GM19328 (cell line): ENCODE data around the gene SLC17A3.

Source experiments
- ATAC-seq: cut with Tn5 transposase; IDR thresholded peaks from one replicate; pipeline ENCODE4 v1.9.1; 2021; ENCODE audit warnings: mild to moderate bottlenecking, moderate library complexity; ENCODE audit not compliant: unreplicated experiment

SLC17A3 gene

DNA sequence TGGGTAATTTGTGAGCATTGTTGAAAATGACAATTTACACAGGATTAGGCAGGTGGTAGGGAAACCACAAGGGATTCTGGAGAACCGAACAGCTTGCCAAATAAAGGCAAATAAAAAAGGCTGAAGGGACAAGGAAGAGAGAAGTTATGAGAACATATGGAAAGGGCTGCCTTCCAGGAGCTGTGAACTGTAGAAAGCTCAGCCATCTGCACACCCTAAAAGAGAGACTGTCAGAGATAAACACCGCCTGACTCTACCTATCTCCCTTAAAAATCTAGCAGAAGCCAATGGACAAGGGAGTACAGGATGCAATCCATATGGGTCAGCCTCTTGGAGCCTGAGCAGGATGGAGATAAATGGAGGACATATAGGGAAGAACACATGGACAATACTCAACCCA, 29.5 kb downstream of the SLC17A3 start:
- no peak for ATAC-seq

- no peak for ATAC-seq
These were observed 31.5 kb downstream of the SLC17A3 start for GRCh38 chr6:25842526-25842925.

- ATAC-seq: no peak
These were observed 38.4 kb downstream of the SLC17A3 start for GRCh38 chr6:25835442-25836283.

- no peak for ATAC-seq
These were observed 39.1 kb downstream of the SLC17A3 start for GRCh38 chr6:25834950-25835349.

GRCh38 chr6:25833136-25833535, 40.9 kb downstream of the SLC17A3 start:
- ATAC-seq: no peak

- no peak for ATAC-seq
These were observed 41.4 kb downstream of the SLC17A3 start for GRCh38 chr6:25832670-25833069.

GRCh38 chr6:25832307-25832662, 41.8 kb downstream of the SLC17A3 start:
- ATAC-seq: no peak

GRCh38 chr6:25831532-25832306, 42.3 kb downstream of the SLC17A3 start, which contains the start of gene SLC17A1:
SLC17A1 (minus strand) TSS chr6:25832052; CDS start chr6:25830557, 1,495 bp downstream.
- no peak for ATAC-seq

DNA sequence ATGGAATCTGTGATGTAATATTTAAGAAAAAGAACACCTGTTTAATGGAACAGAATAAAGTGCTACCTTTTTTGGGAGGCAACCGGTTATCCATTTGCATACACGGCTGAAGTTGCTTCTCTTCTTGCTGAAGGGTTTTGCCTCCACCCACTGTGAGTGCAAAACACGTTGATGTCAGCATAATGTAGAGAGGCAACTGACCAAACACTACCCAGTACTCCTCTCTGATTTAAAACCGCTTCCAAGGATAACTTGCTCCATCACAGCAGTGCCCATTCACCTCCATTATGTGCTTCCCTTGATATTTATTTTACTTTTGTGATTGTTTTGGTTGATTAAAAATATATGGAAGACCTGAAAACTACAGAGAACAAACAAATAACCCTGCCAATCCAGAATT, 43.6 kb downstream of the SLC17A3 start:
- ATAC-seq: no peak

DNA sequence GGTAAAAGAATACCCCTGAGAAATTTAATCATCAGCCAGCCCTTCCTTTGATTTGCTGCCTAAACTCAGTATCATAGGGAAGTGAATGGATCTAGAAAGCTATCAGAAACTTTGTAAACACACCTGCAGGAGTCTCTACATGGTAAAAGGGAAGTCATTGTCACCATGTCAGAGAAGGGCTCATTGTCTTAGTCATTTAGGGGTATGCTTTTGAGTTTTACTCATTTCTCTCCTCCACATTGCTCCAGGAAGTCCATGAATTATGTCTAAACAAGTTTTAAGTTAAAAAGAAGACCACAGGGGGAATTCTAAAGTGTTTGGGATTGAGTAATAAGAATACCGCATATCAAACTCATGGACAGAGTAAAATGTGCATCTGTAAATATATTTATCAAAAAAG, 44.7 kb downstream of the SLC17A3 start:
- ATAC-seq: no peak

- no peak for ATAC-seq
These were observed 52.7 kb downstream of the SLC17A3 start for GRCh38 chr6:25821341-25821740.

- no peak for ATAC-seq
These were observed 57.8 kb downstream of the SLC17A3 start for GRCh38 chr6:25816252-25816651.

DNA sequence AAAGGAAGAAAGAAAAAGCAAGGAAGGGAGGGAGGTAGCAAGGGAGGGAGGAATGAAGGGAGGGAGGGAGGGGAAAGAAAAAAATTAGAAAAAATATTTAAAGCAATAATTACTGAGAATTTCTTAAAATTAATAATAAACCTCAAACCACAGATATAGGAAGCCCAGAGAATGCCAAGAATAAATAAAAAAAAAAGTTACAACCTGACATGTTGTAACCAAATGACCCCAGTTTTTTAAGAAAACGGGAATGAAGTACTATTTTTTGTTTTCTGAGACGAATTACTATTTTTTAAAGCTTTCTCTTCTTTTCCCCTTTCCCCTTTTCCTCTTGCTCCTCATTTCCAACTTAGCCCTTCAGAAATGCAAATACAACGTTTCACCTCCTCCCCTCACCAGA, 58.8 kb downstream of the SLC17A3 start:
- ATAC-seq: no peak

DNA sequence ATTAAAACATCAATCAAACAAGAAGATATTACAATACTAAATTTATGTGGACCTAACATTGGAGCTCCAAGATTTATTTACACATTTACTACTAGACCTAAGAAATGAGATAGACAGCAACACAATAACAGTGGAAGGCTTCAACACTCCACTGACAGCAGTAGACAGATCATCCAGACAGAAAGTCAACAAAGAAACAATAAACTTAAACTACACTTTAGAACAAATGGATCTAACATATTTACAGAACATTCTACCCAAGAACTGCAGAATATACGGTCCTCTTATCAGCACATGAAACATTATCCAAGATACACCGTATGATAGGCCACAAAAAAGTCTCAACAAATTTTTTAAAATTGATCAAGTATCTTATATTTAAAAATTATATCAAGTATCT, 69.2 kb downstream of the SLC17A3 start:
- ATAC-seq: no peak

DNA sequence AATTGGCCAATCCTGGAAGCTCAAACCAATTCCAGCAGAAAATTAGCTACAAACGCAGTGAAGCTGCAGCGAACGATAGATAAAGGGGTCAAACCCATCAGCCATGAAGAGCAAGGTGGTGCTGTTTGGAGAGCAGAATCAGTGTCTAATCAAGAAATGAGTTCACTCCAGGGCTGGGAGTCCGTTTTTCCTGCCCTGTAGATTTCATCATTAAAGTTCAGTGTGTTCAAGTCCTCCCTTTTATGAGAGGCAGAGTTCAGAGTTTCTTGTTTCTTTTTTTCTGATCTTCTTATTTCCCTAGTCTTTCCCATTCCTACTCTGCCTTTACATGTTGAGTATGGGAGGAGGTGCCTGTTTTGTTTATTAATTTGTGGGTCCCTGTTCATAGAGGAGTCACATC, 72.6 kb downstream of the SLC17A3 start:
- ATAC-seq: no peak
